K562 (cell line): Measurements from ENCODE around the gene SHB. TPM values are rescaled to one million over a fixed set of nuclear protein-coding genes. Genes with fewer than 3 reads are reported as not detected.
A peak's percentile ranks its signal among the peaks of the same experiment; 100 is the strongest.

Source experiments
- CEBPG ChIP-seq, 3 experiments: fragments of 200-800 bp in 1 of 3; sonication (Bioruptor generic) in 1 of 3; sonication (generic) in 1 of 3; formaldehyde crosslinking in 1 of 3; IDR thresholded peaks in 2 of 3; conservative IDR thresholded peaks in 1 of 3; 2 replicates each; pipeline versions ENCODE4 v1.6.1 to v1.8.0; 2016 to 2022; ENCODE audit warnings: missing compliant biosample characterization in 2 of 3, missing genetic modification characterization in 2 of 3, mild to moderate bottlenecking in 1 of 3, missing genetic modification reagents in 1 of 3
- HNRNPH1 ChIP-seq: fragments of 200-400 bp; formaldehyde crosslinking; optimal IDR thresholded peaks from 2 replicates; pipeline ENCODE3; 2017; ENCODE audit warnings: low read depth, mild to moderate bottlenecking, low read length, moderate library complexity
- POLR2AphosphoS2 ChIP-seq: IDR thresholded peaks from 2 replicates; pipeline ENCODE4 v1.6.1; 2012; ENCODE audit warnings: low read length, improper control_type of control experiment
- POLR2G ChIP-seq: fragments of 200-400 bp; formaldehyde crosslinking; IDR thresholded peaks from 2 replicates; pipeline ENCODE4 v1.6.1; 2017; ENCODE audit warnings: low read depth, mild to moderate bottlenecking, antibody characterized with exemption, low read length, moderate library complexity
- PREB ChIP-seq: sonication (generic); formaldehyde crosslinking; IDR thresholded peaks from 2 replicates; pipeline ENCODE4 v1.8.1; 2023; ENCODE audit warnings: mild to moderate bottlenecking, missing genetic modification reagents
- SMARCC2 ChIP-seq: fragments of 450-650 bp; IDR thresholded peaks from 2 replicates; pipeline ENCODE4 v1.6.1; 2017; ENCODE audit warnings: antibody characterized with exemption, moderate library complexity, mild to moderate bottlenecking, low read depth
- SPI1 ChIP-seq: IDR thresholded peaks from 2 replicates; pipeline ENCODE4 v1.6.1; 2011; ENCODE audit warnings: low read depth, low read length, control low read depth, borderline replicate concordance
- TAF15 ChIP-seq: fragments of 200-400 bp; formaldehyde crosslinking; IDR thresholded peaks from 2 replicates; pipeline ENCODE4 v1.6.1; 2017; ENCODE audit warnings: mild to moderate bottlenecking, low read depth, low read length, moderate library complexity
- TBL1XR1 ChIP-seq, 2 experiments: IDR thresholded peaks; 2 replicates each; pipeline ENCODE4 v1.6.1; 2012; ENCODE audit warnings: improper control_type of control experiment in 2 of 2, low read length in 2 of 2, mild to moderate bottlenecking in 1 of 2
- TSHZ1 ChIP-seq: fragments of 250-450 bp; sonication (Bioruptor Pico); IDR thresholded peaks from 2 replicates; pipeline ENCODE4 v1.4.0; 2020; ENCODE audit warnings: mild to moderate bottlenecking, moderate library complexity
- ZFP36 ChIP-seq: fragments of 150-350 bp; IDR thresholded peaks from 2 replicates; pipeline ENCODE4 v1.6.1; 2018; ENCODE audit warnings: low read length, low read depth; ENCODE audit not compliant: partially characterized antibody
- ZNF121 ChIP-seq: sonication (generic); formaldehyde crosslinking; conservative IDR thresholded peaks from 2 replicates; pipeline ENCODE4 v1.8.0; 2022; ENCODE audit warnings: missing genetic modification reagents
- ZNF174 ChIP-seq: fragments of 250-450 bp; sonication (Bioruptor Pico); IDR thresholded peaks from 2 replicates; pipeline ENCODE4 v1.4.0; 2020; ENCODE audit warnings: mild to moderate bottlenecking
- ZNF639 ChIP-seq, 2 experiments: fragments of 200-800 bp in 1 of 2; sonication (Bioruptor generic) in 1 of 2; sonication (generic) in 1 of 2; formaldehyde crosslinking in 1 of 2; IDR thresholded peaks in 1 of 2; conservative IDR thresholded peaks in 1 of 2; 2 replicates each; pipeline versions ENCODE4 v1.5.0 to v1.6.1; 2016 to 2020; ENCODE audit warnings: missing compliant biosample characterization in 1 of 2, missing genetic modification characterization in 1 of 2, missing genetic modification reagents in 1 of 2
- ZNF780A ChIP-seq: fragments of 250-450 bp; sonication (Bioruptor Pico); IDR thresholded peaks from 2 replicates; pipeline ENCODE4 v1.5.0; 2021; ENCODE audit warnings: mild to moderate bottlenecking
- polyA plus RNA-seq, 8 experiments: library from polyadenylated mRNA; depleted of rRNA in 4 of 8; stranded (reverse) in 5 of 8; unstranded in 3 of 8; fragments of >200 nt; fragmentation: Nextera tagmentation in 2 of 8; fragmentation: Illumina TruSeq in 1 of 8; extraction: Ambion mirVana in 2 of 8; extraction: Trizol in 1 of 8; gene quantifications; 2 replicates each; pipeline versions ENCODE4 v1.2.1 to v1.2.3, GENCODE V29; 2011 to 2014; ENCODE audit warnings: inconsistent platforms in 1 of 8, missing spikeins in 1 of 8
- total RNA-seq, 7 experiments: library from RNA; depleted of rRNA in 6 of 7; stranded (reverse); fragments of >200 nt in 6 of 7; fragmentation: Illumina TruSeq in 2 of 7; extraction: Trizol in 2 of 7; gene quantifications; 2 replicates each; pipeline versions ENCODE4 v1.2.1 to v1.2.3, GENCODE V29; 2011 to 2021; ENCODE audit warnings: low replicate concordance in 1 of 7

SHB gene
- total and polyA plus RNA-seq, 9 of the 15 experiments (the other 6 are each of a cell fraction or from before 2014, with no cell fraction given): 0.78 to 16.0 (median 5.3) TPM

- TF ChIP-seq ZNF639 (CRISPR knock-in tag; conservative IDR thresholded peaks at IDR 0.05 in 1 of 2, IDR thresholded peaks at IDR 0.05 in 1 of 2): no peak
- TF ChIP-seq CEBPG (CRISPR knock-in tag; IDR thresholded peaks at IDR 0.05): no peak
- 0 out of 4 replicates have a peak, but pooled peaks of 1 of the 2 experiments have one; percentile 17 for TF ChIP-seq CEBPG (tag; conservative IDR thresholded peaks at IDR 0.05 in 1 of 2, IDR thresholded peaks at IDR 0.05 in 1 of 2)
- no peak for TF ChIP-seq TSHZ1 (CRISPR knock-in tag)
- TF ChIP-seq HNRNPH1: no peak
- no peak for TF ChIP-seq TBL1XR1 (IDR thresholded peaks at IDR 0.05; ENCODE audit: low read length in 2 of 2)
- peak; percentile 76 for TF ChIP-seq ZFP36
- TF ChIP-seq ZNF780A: no peak
- no peak for TF ChIP-seq SPI1
- no peak for TF ChIP-seq POLR2G
- TF ChIP-seq ZNF121 (CRISPR knock-in tag): no peak
- TF ChIP-seq SMARCC2: no peak
- no peak for TF ChIP-seq ZNF174 (CRISPR knock-in tag)
- no peak for TF ChIP-seq TAF15
- no peak for TF ChIP-seq PREB
- TF ChIP-seq POLR2AphosphoS2: no peak
Measured at GRCh38 chr9:37967014-37967760, 101.8 kb downstream of the SHB start (continued).
